Dendritic cell treated with granulocyte-macrophage colony-stimulating factor and Interleukin-4, amounts not matched to agents 40 ng/mL and 50 ng/mL, for 4 days (primary cell): ENCODE data around the gene MAD1L1.
A peak's percentile ranks its signal among the peaks of the same experiment; 100 is the strongest.

Experiments used
- H3K27ac Mint-ChIP-seq: one replicate; pipeline ENCODE4 v1.8.0; 2022; ENCODE audit warnings: mild to moderate bottlenecking, mixed read lengths
- H3K27me3 Mint-ChIP-seq: one replicate; pipeline ENCODE4 v1.8.0; 2022; ENCODE audit warnings: mild to moderate bottlenecking, mixed read lengths
- H3K36me3 Mint-ChIP-seq: one replicate; pipeline ENCODE4 v1.8.0; 2022; ENCODE audit warnings: low read depth, mixed read lengths
- H3K4me1 Mint-ChIP-seq: one replicate; pipeline ENCODE4 v1.8.0; 2022; ENCODE audit warnings: low read depth, mixed read lengths
- H3K4me3 Mint-ChIP-seq: one replicate; pipeline ENCODE4 v1.8.0; 2022; ENCODE audit warnings: mild to moderate bottlenecking, moderate library complexity, mixed read lengths
- H3K9me3 Mint-ChIP-seq: one replicate; pipeline ENCODE4 v1.8.0; 2022; ENCODE audit warnings: mixed read lengths
- intact Hi-C: fragments of 100-400 bp; cut with micrococcal nuclease; formaldehyde crosslinking; loops from one replicate; pipeline ENCODE4 v1.15.0; 2022

The MAD1L1 gene

GRCh38 chr7:2088801-2089200 is 143.9 kb downstream of the MAD1L1 start:
- Mint-ChIP-seq H3K27me3 (no peaks in the 10 kb centered on the region), H3K27ac (no peak overlapping the region), H3K9me3 (no peaks in the 10 kb centered on the region), H3K36me3 (peaks cover 70% of the 10 kb centered on the region), H3K4me3 (no peak overlapping the region), H3K4me1 (peaks cover 30% of the 10 kb centered on the region)
- intact Hi-C loops, result no loop called here

GRCh38 chr7:2087744-2088143 is 145.0 kb downstream of the MAD1L1 start:
- H3K27ac Mint-ChIP-seq, result peak overlapping the region; percentile 51
- no peaks in the 10 kb centered on the region for H3K9me3 Mint-ChIP-seq
- H3K36me3 Mint-ChIP-seq, result peaks cover 73% of the 10 kb centered on the region
- no peaks in the 10 kb centered on the region for H3K27me3 Mint-ChIP-seq
- no peak overlapping the region for H3K4me3 Mint-ChIP-seq
- H3K4me1 Mint-ChIP-seq, result peaks cover 24% of the 10 kb centered on the region
- intact Hi-C loops, result no loop called here

GRCh38 chr7:2086229-2086628 is 146.5 kb downstream of the MAD1L1 start:
- Mint-ChIP-seq H3K27me3 (no peaks in the 10 kb centered on the region), H3K4me1 (peaks cover 24% of the 10 kb centered on the region), H3K9me3 (no peaks in the 10 kb centered on the region), H3K27ac (no peak overlapping the region), H3K36me3 (peaks cover 78% of the 10 kb centered on the region), H3K4me3 (no peak overlapping the region)
- intact Hi-C loops, result no loop called here

- Mint-ChIP-seq H3K4me1 (peaks cover 27% of the 10 kb centered on the region), H3K4me3 (no peak overlapping the region), H3K27ac (no peak overlapping the region), H3K27me3 (no peaks in the 10 kb centered on the region), H3K36me3 (peaks cover 79% of the 10 kb centered on the region), H3K9me3 (no peaks in the 10 kb centered on the region)
- intact Hi-C loops, result no loop called here
Observed at GRCh38 chr7:2085804-2086203, 146.9 kb downstream of the MAD1L1 start.

GRCh38 chr7:2084781-2085505 is 147.8 kb downstream of the MAD1L1 start:
- no peak overlapping the region for H3K27ac Mint-ChIP-seq
- intact Hi-C loops, result no loop called here
- H3K4me3 Mint-ChIP-seq, result no peak overlapping the region
- H3K27me3 Mint-ChIP-seq, result no peaks in the 10 kb centered on the region
- peaks cover 30% of the 10 kb centered on the region for H3K4me1 Mint-ChIP-seq
- no peaks in the 10 kb centered on the region for H3K9me3 Mint-ChIP-seq
- H3K36me3 Mint-ChIP-seq, result peaks cover 73% of the 10 kb centered on the region

GRCh38 chr7:2084331-2084730 is 148.4 kb downstream of the MAD1L1 start:
- no peaks in the 10 kb centered on the region for H3K27me3 Mint-ChIP-seq
- no peaks in the 10 kb centered on the region for H3K9me3 Mint-ChIP-seq
- peaks cover 36% of the 10 kb centered on the region for H3K4me1 Mint-ChIP-seq
- no peak overlapping the region for H3K27ac Mint-ChIP-seq
- intact Hi-C loops, result no loop called here
- H3K36me3 Mint-ChIP-seq, result peaks cover 69% of the 10 kb centered on the region
- H3K4me3 Mint-ChIP-seq, result no peak overlapping the region

GRCh38 chr7:2083362-2083761 is 149.4 kb downstream of the MAD1L1 start:
- H3K27ac Mint-ChIP-seq, result no peak overlapping the region
- H3K36me3 Mint-ChIP-seq, result peaks cover 75% of the 10 kb centered on the region

GRCh38 chr7:2082139-2082998 is 150.4 kb downstream of the MAD1L1 start:
- intact Hi-C loops, result no loop called here
- H3K4me3 Mint-ChIP-seq, result no peak overlapping the region
- H3K4me1 Mint-ChIP-seq, result peaks cover 21% of the 10 kb centered on the region
- H3K36me3 Mint-ChIP-seq, result peaks cover 85% of the 10 kb centered on the region
- no peak overlapping the region for H3K27ac Mint-ChIP-seq
- H3K27me3 Mint-ChIP-seq, result no peaks in the 10 kb centered on the region
- no peaks in the 10 kb centered on the region for H3K9me3 Mint-ChIP-seq

More at GRCh38 chr7:2083362-2083761, 149.4 kb downstream of the MAD1L1 start:
- Mint-ChIP-seq H3K27me3 (no peaks in the 10 kb centered on the region), H3K9me3 (no peaks in the 10 kb centered on the region), H3K4me3 (no peak overlapping the region), H3K4me1 (peaks cover 31% of the 10 kb centered on the region)
- intact Hi-C loops, result no loop called here

GRCh38 chr7:2081526-2082135 is 151.1 kb downstream of the MAD1L1 start:
- Mint-ChIP-seq H3K36me3 (peaks cover 87% of the 10 kb centered on the region), H3K4me3 (no peak overlapping the region), H3K9me3 (no peaks in the 10 kb centered on the region), H3K4me1 (peaks cover 14% of the 10 kb centered on the region), H3K27ac (no peak overlapping the region), H3K27me3 (no peaks in the 10 kb centered on the region)
- intact Hi-C loops, result no loop called here

GRCh38 chr7:2080477-2080876 is 152.3 kb downstream of the MAD1L1 start:
- Mint-ChIP-seq H3K36me3 (peaks cover 87% of the 10 kb centered on the region), H3K4me1 (peaks cover 18% of the 10 kb centered on the region), H3K9me3 (no peaks in the 10 kb centered on the region), H3K27ac (no peak overlapping the region), H3K4me3 (no peak overlapping the region), H3K27me3 (no peaks in the 10 kb centered on the region)
- intact Hi-C loops, result no loop called here

GRCh38 chr7:2080060-2080387 is 152.7 kb downstream of the MAD1L1 start:
- peaks cover 19% of the 10 kb centered on the region for H3K4me1 Mint-ChIP-seq
- intact Hi-C loops, result no loop called here
- peaks cover 84% of the 10 kb centered on the region for H3K36me3 Mint-ChIP-seq
- no peaks in the 10 kb centered on the region for H3K9me3 Mint-ChIP-seq
- H3K27ac Mint-ChIP-seq, result peak overlapping the region; percentile 49
- H3K4me3 Mint-ChIP-seq, result no peak overlapping the region
- no peaks in the 10 kb centered on the region for H3K27me3 Mint-ChIP-seq

- H3K4me3 Mint-ChIP-seq, result peak overlapping the region; percentile 24
- H3K4me1 Mint-ChIP-seq, result peaks cover 24% of the 10 kb centered on the region
- intact Hi-C loops, result no loop called here
- peaks cover 84% of the 10 kb centered on the region for H3K36me3 Mint-ChIP-seq
- H3K9me3 Mint-ChIP-seq, result no peaks in the 10 kb centered on the region
- peak overlapping the region; percentile 49 for H3K27ac Mint-ChIP-seq
- H3K27me3 Mint-ChIP-seq, result no peaks in the 10 kb centered on the region
Observed at GRCh38 chr7:2079332-2080059, 153.2 kb downstream of the MAD1L1 start.

- intact Hi-C loops, result no loop called here
- Mint-ChIP-seq H3K36me3 (peaks cover 84% of the 10 kb centered on the region), H3K4me3 (no peak overlapping the region), H3K9me3 (no peaks in the 10 kb centered on the region), H3K4me1 (peaks cover 24% of the 10 kb centered on the region), H3K27ac (no peak overlapping the region), H3K27me3 (no peaks in the 10 kb centered on the region)
Observed at GRCh38 chr7:2078899-2079298, 153.8 kb downstream of the MAD1L1 start.

- Mint-ChIP-seq H3K27me3 (no peaks in the 10 kb centered on the region), H3K9me3 (no peaks in the 10 kb centered on the region), H3K4me3 (no peak overlapping the region), H3K27ac (no peak overlapping the region), H3K4me1 (peaks cover 24% of the 10 kb centered on the region), H3K36me3 (peaks cover 74% of the 10 kb centered on the region)
- intact Hi-C loops, result no loop called here
Observed at GRCh38 chr7:2076649-2077064, 156.1 kb downstream of the MAD1L1 start.
